ENCODE data around the gene HSF2BP.
"Not testable (repeated sequence)": the region's sequence is repeated elsewhere in the genome, so short reads cannot be mapped to it uniquely, and the experiment has no call there.

HSF2BP gene

DNA sequence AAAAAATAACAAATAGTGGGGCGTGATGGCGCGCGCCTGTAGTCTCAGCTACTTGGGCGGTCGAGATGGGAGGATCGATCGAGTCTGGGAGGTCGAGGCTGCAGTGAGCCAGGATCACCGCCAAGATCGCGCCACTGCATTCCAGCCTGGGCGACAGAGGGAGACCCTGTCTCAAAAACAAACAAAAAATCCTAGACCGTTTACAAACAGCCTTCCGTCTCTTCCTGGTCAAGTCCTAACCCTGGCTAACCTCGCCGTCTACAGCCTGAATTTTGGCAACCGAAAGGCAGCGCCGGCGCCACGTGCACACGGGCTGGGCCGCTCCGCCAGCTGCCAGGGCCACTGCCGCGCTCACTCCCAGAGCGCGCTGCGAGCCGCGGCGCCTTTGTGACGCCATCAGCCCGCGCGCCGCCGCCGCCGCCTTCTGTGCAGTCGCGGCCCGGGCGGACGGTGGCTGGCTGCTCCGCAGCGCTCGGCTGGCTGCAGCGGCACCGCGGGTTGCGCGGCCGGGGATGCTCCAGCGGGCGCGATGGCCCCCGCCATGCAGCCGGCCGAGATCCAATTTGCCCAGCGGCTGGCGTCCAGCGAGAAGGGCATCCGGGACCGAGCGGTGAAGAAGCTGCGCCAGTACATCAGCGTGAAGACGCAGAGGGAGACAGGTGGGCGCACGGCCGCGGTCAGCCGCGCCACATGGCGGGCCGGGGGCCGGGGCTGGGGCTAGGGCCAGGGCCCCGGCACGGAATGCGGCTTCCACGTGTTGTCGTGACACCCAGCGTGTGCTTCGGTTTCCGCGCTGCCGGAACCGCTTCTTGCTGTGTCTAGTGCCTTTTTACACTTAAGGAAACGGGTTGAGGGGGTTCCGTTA is at the start of gene HSF2BP, which contains the start of gene RRP1B:
HSF2BP (minus strand) TSS at position 353 of the 865 bp plus-strand sequence. CDS start 1,392 bp downstream, outside the sequence.
RRP1B (plus strand) TSS at position 425 of the 865 bp plus-strand sequence; CDS start at position 530, 105 bp downstream.
- Histone ChIP-seq H3K4me1 (ENCODE audit: insufficient read depth, low read length) (no peaks in the 10 kb centered on the region; the same call in 1 of the 2 replicates), H3K9me3 (ENCODE audit: control insufficient read depth, insufficient read depth, low read length) (no peaks in the 10 kb centered on the region), H3K36me3 (ENCODE audit: insufficient read depth, low read length) (0 out of 2 replicates have a peak, but pooled peaks cover 5% of the 10 kb centered on the region), H3K9ac (ENCODE audit: low read depth, low read length) (peak within 1 kb of the TSS; percentile 70)

DNA sequence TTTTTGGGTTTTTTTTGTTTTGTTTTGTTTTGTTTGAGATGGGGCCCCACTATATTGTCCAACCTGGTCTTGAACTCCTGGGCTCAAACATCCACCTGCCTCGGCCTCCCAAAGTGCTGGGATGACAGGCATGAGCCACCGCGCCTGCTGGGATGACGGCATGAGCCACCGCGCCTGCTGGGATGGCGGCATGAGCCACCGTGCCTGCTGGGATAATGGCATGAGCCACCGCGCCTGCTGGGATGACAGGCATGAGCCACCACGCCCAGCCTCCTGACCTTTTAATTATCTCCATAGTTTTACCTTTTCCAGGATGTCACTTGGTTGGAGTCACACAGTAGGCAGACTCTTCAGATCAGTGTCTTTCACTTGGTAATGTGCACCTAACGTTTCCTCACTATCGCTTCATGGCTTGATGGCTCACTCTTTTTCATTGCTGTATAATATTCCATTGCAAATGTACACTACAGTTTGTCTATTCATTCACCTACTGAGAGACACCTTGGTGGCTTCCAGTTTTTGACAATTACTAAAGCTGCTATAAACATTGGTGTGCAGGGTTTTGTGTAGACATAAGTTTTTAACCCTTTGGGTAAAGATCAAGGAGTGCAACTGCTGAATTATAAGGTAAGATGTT is 49.6 kb upstream of the HSF2BP start:
- Histone ChIP-seq H3K9ac (ENCODE audit: low read depth, low read length) (no peak overlapping the region), H3K4me1 (ENCODE audit: insufficient read depth, low read length) (peaks cover 14% of the 10 kb centered on the region), H3K9me3 (ENCODE audit: control insufficient read depth, insufficient read depth, low read length) (no peaks in the 10 kb centered on the region)

DNA sequence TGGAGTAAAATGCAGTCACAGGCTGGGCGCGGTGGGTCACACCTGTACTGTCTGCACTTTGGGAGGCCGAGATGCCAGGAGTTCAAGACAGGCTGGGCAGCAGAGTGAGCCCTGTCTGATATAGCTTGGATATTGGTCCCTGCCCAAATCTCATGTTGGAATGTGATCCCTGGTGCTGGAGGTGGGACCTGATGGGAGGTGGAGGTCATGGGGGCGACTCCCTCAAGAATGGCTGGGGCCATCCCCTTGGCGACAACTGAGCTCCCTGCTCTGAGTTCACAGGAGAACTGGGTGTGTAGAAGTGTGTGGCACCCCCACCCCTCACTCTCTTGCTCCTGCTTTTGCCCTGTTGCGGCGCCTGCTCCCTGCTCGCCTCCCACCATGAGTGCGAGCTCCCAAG is 48.2 kb upstream of the HSF2BP start:
- no peaks in the 10 kb centered on the region for H3K9me3 ChIP-seq (ENCODE audit: control insufficient read depth, insufficient read depth, low read length)
- H3K9ac ChIP-seq (ENCODE audit: low read depth, low read length): no peak overlapping the region
- peaks cover 17% of the 10 kb centered on the region for H3K4me1 ChIP-seq (ENCODE audit: insufficient read depth, low read length)
- H3K36me3 ChIP-seq (ENCODE audit: insufficient read depth, low read length): no peaks in the 10 kb centered on the region

More for the DNA sequence above, 49.6 kb upstream of the HSF2BP start:
- H3K36me3 ChIP-seq (ENCODE audit: insufficient read depth, low read length): no peaks in the 10 kb centered on the region

DNA sequence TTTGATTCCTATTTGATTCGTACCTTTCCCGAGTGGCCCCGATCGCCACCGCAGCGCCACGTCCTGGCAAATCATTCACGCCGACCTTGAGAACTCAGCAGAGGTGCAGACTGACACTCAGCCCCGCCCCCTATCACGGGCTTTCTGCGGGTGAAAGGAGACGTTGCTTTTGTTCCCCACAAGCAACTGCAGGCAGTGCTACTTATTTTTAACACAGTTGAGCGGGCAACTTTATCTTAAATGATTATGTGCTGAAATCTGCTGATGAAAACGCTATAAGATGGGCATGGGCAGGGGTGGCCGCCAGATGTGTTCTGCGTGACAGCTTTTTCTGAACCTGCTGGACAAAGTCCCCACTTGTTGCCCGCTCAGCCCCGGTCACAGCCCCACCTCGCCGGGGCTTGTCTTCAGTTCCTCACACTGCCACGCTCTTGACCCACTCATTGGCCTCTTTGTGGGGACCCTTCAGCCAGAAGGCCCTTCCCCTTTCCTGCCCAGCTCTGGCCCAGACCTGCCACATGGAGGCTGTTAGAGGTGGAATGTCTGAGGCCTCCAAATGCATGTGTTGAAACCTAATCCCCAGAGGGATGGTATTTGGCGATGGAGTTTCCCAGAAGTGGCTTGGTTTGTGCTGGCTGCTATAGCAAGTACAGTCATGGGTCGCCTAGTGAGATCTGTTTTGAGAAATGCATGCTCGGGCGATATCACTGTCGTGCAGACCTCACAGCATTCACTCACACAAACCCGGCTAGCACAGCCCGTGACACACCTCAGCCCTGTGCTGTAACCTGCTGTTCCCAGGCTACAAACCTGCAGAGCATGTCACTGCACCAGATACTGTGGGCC is 44.0 kb upstream of the HSF2BP start:
- H3K4me1 ChIP-seq (ENCODE audit: insufficient read depth, low read length): peaks cover 7% of the 10 kb centered on the region; the same call in 1 of the 2 replicates
- no peaks in the 10 kb centered on the region for H3K36me3 ChIP-seq (ENCODE audit: insufficient read depth, low read length)
- no peak overlapping the region for H3K9ac ChIP-seq (ENCODE audit: low read depth, low read length)
- H3K9me3 ChIP-seq (ENCODE audit: control insufficient read depth, insufficient read depth, low read length): no peaks in the 10 kb centered on the region

DNA sequence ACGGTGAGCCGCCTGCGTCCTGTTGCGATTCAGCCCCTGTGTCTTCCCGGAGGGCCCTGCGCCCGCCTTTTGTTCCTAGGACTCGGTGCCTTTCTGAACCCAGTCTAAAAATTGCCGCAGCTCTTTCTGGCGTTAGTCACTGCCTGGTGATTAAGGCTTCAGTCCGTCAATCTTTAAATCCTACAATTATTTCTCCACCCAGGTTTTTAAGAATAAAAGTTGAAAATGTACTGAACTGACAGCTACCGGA is 43.4 kb upstream of the HSF2BP start:
- no peaks in the 10 kb centered on the region for H3K36me3 ChIP-seq (ENCODE audit: insufficient read depth, low read length)
- peaks cover 7% of the 10 kb centered on the region; the same call in 1 of the 2 replicates for H3K4me1 ChIP-seq (ENCODE audit: insufficient read depth, low read length)
- H3K9ac ChIP-seq (ENCODE audit: low read depth, low read length): no peak overlapping the region
- no peaks in the 10 kb centered on the region for H3K9me3 ChIP-seq (ENCODE audit: control insufficient read depth, insufficient read depth, low read length)

DNA sequence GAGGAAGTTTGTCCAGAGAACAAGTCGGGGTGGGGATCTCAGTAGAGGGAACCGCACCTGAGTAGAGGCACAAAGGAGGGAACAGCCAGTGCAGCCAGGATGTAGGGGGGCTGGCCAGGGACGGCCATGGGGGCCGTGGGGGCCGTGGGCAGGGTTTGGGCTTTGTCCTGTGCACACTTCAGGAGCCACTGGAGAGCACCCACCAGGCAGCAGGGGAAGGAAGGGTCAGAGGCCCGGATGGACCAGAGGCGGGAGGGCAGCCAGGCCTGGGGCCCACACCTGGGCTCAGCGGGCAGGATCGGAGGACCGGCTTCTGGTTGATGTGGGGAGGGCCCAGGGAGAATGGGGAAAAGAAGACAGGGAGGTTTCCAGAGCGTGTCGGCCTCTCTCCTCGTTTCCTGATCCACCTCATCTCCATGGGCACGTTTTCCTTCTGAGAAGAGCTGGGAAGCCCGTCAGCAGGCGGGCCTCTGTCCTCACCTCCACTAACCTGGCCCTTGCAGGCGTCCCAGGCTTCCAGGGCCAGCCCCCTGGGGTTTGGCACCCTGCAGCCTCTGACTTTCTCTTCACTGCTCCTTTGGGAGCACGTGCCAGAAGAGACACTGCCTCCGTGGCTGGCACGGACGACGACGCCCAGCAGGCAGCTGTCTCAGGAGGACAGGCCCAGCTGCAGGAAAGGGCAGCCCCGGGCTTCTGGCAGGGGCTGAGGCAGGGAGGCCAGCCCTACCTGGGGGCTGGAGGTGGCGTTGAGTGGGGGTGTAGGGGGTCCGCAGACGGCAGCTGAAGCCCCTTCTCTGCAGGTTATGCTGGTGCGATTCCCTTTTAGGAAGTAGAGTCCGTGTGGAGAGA is 42.9 kb upstream of the HSF2BP start:
- Histone ChIP-seq H3K36me3 (ENCODE audit: insufficient read depth, low read length) (no peaks in the 10 kb centered on the region), H3K9me3 (ENCODE audit: control insufficient read depth, insufficient read depth, low read length) (no peaks in the 10 kb centered on the region), H3K9ac (ENCODE audit: low read depth, low read length) (no peak overlapping the region), H3K4me1 (ENCODE audit: insufficient read depth, low read length) (peaks cover 7% of the 10 kb centered on the region; the same call in 1 of the 2 replicates)

DNA sequence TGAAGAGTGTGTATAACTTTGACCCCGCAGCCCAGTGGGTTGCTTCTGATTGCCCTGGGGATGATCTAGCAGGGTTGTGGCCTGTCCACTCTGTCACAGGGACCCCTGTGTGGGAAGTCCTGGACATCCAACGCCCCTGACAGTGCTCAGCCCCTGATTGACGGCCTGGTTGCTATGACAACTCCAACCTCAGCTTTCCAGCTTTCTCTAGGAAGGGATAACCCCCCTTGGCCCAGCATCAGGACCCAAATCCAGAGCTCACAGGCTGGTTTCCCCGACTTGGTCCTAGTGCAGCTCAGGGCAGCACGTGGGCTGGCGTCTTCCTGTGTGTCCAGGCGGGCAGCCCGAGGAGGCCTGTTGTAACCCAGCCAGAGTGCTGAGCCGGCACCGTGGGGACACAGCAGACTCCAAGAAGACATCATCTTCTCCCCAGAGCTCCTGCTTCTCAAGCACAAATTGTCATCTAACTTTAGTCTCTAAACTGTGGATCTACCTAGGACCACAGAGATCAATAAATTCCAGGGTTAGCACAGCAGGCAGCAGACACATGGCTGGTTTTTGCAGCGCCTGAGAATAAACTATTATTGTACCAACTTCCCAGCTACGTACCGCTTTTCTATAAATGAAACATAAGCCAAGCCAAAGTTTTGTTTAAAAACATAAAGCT is 40.8 kb upstream of the HSF2BP start:
- Histone ChIP-seq H3K36me3 (ENCODE audit: insufficient read depth, low read length) (no peaks in the 10 kb centered on the region), H3K4me1 (ENCODE audit: insufficient read depth, low read length) (peaks cover 7% of the 10 kb centered on the region; the same call in 1 of the 2 replicates), H3K9me3 (ENCODE audit: control insufficient read depth, insufficient read depth, low read length) (no peaks in the 10 kb centered on the region), H3K9ac (ENCODE audit: low read depth, low read length) (no peak overlapping the region)

DNA sequence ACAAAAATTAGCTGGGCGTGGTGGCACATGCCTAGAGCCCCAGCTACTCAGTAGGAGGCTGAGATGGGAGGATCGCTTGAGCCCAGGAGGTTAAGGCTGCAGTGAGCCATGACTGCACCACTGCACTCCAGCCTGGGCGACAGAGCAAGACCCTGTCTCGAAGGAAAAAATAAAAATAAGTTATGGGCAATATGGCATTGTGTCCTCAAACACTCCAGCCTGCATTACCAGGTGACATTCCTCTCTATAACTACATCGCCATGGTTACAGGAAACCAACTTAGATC is 40.1 kb upstream of the HSF2BP start:
- H3K36me3 ChIP-seq (ENCODE audit: insufficient read depth, low read length); H3K9me3 ChIP-seq (ENCODE audit: control insufficient read depth, insufficient read depth, low read length); H3K9ac ChIP-seq (ENCODE audit: low read depth, low read length); H3K4me1 ChIP-seq (ENCODE audit: insufficient read depth, low read length): not testable (repeated sequence)

DNA sequence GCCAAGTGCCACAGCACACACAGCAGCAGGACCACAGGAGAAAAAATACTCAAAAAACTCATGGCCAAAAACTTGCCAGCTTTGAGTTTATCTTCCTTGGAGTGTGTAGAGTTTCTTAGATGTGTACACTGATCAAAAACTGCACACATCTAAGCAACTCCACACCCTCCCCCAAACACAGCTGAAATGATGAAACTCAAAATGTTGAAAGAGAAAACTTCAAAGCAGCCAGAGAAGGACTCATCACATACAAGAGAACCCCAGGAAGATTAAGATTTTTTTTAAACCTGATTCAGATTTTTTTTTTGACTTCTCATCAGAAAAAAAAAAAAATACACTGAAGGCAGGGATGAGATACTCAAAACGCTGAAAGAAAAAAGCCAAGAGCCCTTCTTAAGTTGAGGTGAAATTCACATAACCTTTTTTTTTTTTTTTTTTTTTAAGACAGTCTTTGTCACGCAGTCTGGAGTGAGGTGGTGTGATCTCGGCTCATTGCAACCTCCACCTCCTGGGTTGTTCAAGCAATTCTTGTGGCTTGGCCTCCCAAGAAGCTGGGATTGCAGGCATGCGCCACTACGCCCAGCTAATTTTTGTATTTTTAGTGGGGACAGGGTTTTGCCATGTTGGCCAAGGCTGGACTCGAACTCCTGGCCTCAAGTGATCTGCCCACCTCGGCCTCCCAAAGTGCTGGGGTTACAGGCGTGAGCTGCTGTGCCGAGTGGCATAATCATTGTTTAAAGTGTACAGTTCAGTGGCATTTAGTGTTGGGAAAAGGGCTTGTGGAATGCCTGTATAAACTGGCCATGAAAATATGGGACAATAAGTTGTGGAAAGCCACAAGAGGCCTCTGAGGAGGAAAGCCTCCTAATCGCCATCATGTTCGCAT is 38.7 kb upstream of the HSF2BP start:
- no peaks in the 10 kb centered on the region; the same call in 1 of the 2 replicates for H3K36me3 ChIP-seq (ENCODE audit: insufficient read depth, low read length)
- no peak overlapping the region for H3K9ac ChIP-seq (ENCODE audit: low read depth, low read length)
- peaks cover 2% of the 10 kb centered on the region; the same call in 1 of the 2 replicates for H3K4me1 ChIP-seq (ENCODE audit: insufficient read depth, low read length)
- no peaks in the 10 kb centered on the region for H3K9me3 ChIP-seq (ENCODE audit: control insufficient read depth, insufficient read depth, low read length)

DNA sequence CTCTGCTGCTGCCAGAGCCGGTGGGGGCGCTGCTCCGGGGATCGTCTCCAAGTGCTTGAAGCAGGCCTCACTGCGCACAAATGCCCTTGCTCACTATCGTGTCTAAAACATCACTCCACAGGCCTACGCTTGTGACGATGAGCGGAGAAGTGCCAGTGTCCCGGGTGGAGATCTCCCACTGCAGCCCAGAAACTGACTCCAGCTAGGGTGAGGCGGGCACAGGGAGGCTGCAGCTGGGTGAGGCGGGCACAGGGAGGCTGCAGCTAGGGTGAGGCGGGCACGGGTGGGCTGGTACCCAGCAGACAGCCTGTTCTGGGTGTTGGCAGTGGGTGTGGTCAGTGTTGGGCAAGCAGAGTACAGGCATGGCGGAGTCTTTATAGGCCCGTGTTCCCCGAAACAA is 36.9 kb upstream of the HSF2BP start:
- H3K9ac ChIP-seq (ENCODE audit: low read depth, low read length): no peak overlapping the region
- H3K4me1 ChIP-seq (ENCODE audit: insufficient read depth, low read length): no peaks in the 10 kb centered on the region
- H3K36me3 ChIP-seq (ENCODE audit: insufficient read depth, low read length): peaks cover 6% of the 10 kb centered on the region; the same call in 1 of the 2 replicates
- H3K9me3 ChIP-seq (ENCODE audit: control insufficient read depth, insufficient read depth, low read length): no peaks in the 10 kb centered on the region

DNA sequence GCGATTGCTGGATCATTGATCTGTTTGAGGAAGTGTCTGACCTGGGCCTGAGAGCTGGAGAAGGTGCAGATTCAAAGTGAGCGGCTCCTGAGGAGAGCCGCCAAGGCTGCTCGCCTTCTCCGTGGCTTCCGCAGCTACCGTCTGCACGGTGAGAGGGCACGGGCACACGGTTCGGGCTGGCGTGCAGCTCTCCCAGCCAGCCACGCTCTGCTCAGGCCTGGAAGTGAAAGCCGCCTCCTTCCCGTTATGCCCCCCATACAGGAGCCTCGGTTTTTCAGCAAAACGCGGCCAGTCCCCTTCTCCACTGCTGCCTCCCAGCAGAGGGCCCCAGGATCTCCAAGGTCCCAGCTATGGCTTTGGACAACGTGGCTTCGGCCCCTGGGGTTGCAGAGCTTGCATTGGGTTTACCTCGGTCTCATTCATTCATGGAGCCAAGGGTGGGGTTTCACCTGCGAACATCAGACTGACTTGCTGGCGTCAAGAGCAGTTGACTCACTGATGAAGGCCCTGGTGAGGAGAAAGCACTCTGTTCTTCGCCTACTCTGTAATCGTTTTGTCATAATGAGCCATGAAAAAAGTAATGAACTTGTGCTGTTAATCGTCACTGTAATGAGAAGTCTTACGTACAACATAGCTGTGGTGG is 35.3 kb upstream of the HSF2BP start:
- peaks cover 12% of the 10 kb centered on the region for H3K36me3 ChIP-seq (ENCODE audit: insufficient read depth, low read length)

DNA sequence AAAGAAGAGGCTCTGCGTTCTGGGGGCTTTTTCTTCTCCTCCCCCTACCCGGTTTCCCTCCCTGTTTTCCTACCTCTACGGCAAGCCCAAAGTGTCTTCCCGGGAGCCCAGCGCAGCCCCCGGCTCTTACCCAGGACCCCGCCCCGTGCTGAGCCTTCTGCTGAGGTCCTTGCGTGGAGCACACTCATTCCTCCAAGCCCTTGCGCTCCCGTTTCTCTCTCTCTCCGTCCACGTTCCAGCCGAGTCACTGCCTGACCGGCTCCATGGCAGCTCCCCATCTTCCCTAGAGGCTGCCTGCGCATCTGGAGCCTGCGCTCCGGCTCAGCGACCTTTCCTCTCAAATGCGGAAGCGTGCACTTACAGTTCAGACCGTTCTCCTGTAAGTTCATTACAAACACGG is 34.7 kb upstream of the HSF2BP start:
- H3K9ac ChIP-seq (ENCODE audit: low read depth, low read length): no peak overlapping the region
- no peaks in the 10 kb centered on the region for H3K9me3 ChIP-seq (ENCODE audit: control insufficient read depth, insufficient read depth, low read length)
- no peaks in the 10 kb centered on the region for H3K4me1 ChIP-seq (ENCODE audit: insufficient read depth, low read length)
- H3K36me3 ChIP-seq (ENCODE audit: insufficient read depth, low read length): peaks cover 13% of the 10 kb centered on the region

More for the DNA sequence above, 35.3 kb upstream of the HSF2BP start:
- no peak overlapping the region for H3K9ac ChIP-seq (ENCODE audit: low read depth, low read length)
- no peaks in the 10 kb centered on the region for H3K9me3 ChIP-seq (ENCODE audit: control insufficient read depth, insufficient read depth, low read length)
- H3K4me1 ChIP-seq (ENCODE audit: insufficient read depth, low read length): no peaks in the 10 kb centered on the region
